Hematopoietic multipotent progenitor cell treated with erythropoietin and hydrocortisone succinate and interleukin-3 and kit ligand, for 17 days (in vitro differentiated cells): Measurements from ENCODE around the gene PCDH9.

ENCODE experiments used
- DNase-seq: peaks from one replicate; pipeline ENCODE4 v3.0.0-alpha.2; 2015; ENCODE audit warnings: low spot score

The PCDH9 gene, protein sequence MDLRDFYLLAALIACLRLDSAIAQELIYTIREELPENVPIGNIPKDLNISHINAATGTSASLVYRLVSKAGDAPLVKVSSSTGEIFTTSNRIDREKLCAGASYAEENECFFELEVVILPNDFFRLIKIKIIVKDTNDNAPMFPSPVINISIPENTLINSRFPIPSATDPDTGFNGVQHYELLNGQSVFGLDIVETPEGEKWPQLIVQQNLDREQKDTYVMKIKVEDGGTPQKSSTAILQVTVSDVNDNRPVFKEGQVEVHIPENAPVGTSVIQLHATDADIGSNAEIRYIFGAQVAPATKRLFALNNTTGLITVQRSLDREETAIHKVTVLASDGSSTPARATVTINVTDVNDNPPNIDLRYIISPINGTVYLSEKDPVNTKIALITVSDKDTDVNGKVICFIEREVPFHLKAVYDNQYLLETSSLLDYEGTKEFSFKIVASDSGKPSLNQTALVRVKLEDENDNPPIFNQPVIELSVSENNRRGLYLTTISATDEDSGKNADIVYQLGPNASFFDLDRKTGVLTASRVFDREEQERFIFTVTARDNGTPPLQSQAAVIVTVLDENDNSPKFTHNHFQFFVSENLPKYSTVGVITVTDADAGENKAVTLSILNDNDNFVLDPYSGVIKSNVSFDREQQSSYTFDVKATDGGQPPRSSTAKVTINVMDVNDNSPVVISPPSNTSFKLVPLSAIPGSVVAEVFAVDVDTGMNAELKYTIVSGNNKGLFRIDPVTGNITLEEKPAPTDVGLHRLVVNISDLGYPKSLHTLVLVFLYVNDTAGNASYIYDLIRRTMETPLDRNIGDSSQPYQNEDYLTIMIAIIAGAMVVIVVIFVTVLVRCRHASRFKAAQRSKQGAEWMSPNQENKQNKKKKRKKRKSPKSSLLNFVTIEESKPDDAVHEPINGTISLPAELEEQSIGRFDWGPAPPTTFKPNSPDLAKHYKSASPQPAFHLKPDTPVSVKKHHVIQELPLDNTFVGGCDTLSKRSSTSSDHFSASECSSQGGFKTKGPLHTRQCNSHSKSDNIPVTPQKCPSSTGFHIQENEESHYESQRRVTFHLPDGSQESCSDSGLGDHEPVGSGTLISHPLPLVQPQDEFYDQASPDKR (N-terminal part only)

DNA sequence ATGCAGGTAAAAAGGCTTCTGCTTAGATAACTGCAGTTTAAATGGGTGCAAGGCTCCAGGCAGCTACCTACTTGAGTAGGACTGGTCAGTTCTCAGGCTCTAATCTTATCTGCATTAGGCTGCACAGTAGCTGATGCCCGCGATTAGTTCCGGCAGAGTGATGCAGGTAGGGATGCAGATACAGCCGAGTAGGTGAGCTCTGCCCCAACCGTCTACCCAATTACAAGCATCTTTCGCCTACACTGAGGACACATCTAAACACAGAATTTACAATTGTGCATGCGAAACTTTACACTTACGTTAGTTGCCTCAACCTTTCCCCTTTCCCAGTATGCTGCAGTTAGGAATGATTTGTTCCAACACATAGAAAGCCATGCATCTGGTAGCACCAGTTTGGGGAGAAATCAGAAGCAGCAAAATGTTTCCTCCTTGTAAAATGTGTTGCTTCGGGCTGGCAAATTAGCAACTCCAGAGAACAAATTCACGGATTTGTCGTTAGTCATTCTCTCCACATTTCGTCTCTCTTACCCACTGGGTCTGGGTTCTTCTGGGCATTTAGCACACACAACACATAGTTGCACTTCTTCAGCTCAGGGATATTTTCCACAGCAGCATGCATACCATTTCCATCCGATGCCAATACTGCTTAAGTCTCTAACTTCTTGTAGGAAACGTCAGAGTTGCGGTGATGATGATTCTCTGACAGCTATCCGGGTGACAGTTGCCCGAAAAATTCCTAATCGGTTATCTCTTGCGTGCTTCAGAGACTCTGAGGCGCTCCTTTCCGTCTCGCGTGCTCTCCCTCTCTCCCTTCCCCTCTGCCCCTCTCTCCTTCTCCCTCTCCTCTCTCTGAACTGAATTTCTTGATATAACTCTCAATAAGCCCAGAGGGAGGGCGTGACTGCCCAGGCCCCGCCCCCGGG is at the start of gene PCDH9:
PCDH9 (minus strand) TSS at position 856 of the 923 bp plus-strand sequence. CDS start 1,896 bp downstream, outside the sequence.
- DNase-seq: no peak

DNA sequence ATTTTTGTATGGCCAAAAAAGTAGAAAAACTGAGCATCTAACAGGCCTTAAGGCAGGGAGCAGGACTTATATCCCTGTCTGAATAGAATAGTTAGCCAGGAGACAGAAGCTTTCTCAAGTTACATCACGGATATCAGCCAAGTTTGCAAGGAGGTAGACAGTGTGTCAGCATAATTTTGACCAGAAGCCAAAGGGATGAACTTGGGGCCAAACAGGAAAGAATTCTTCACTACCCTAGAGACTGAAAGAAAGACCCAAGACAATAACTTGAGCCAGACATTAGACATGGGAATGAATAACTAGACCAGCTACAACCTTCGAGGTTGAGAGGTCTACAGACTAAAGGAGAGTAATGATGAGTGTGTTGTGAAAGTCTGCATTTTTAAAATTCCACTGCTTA is 48.1 kb upstream of the PCDH9 start:
- no peak for DNase-seq

DNA sequence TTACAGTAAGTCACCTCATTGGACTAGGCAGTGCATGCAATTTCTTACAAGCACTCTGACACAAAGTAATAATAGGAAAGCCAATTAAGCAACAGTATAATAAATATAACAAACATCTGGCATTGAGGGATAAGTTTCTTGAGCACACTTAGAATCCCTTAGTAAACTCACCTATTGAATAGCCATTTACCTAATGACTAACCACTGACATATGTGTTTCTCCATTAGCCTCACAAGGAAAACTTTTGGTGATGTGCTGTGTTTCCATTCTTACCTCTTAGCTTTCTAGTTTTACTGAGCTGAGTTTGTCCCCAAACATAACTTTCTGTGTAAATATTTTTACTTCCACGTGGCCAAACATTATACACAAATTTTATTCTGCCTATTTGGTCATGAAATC is 47.4 kb upstream of the PCDH9 start:
- no peak for DNase-seq

DNA sequence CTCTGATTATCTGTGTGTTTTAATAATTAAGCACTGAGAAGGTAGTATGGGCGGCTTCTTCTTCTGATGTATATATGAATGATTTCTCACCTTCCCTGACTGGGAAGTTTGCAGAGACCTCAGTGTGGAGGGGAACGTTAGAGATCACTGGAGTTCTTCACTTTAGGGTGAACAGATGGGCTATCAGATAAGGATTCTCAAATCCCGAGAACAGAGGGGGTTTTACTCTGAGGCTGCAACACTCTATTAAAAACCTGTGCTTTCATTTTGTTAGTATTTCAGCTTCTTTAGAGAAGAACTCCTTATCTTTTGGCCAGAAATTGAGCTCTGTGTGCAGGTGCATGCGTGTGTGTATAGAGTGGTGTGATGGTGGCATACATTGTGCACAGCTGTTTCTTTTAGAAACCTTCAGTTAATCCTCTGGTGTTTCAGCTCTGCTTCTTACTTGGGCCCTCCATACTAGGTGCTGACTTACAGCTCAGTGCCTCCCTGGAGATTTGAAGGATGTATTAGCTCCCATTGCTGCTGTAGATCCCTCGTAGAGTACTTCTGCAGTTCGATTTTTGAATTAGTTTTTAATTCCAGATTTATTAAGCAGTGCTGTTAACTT is 45.3 kb upstream of the PCDH9 start:
- no peak for DNase-seq

DNA sequence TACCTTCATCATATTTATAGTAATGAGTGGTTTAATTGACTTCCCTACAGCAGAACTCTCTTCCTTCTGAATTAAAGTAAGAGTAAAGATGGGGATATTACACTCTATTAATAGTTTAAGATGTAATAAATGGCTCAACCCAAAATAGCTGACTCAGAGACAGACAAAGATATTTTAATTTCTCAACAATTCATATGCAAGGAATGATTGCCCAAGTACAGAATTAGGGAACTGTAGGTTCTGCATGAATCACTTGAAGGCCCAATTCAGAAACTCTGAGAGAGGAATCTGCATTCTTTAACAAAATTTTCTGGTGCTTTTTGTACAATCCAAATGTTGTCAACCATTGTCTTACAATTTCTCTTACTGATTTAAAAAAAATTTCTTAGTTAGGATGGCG is 42.9 kb upstream of the PCDH9 start:
- no peak for DNase-seq

DNA sequence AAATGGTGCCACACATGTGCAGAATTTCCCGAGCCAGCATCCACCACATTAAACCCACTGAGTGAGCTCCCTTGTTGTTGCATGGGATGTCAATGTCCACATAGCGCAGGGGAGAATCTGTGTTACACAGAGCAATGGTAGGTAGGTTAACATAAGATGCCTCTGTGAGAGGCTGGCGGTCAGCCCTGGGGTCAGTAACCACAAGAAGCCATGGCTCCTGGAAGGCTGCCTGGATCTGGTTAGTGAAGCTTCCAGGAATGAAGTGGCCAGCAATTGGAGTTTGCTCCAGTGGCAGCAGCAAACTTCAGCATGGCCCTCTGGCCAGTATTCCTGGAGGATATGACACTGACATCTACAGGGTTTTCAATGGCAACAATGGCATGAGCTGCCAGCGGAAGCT is 37.0 kb upstream of the PCDH9 start:
- no peak for DNase-seq

DNA sequence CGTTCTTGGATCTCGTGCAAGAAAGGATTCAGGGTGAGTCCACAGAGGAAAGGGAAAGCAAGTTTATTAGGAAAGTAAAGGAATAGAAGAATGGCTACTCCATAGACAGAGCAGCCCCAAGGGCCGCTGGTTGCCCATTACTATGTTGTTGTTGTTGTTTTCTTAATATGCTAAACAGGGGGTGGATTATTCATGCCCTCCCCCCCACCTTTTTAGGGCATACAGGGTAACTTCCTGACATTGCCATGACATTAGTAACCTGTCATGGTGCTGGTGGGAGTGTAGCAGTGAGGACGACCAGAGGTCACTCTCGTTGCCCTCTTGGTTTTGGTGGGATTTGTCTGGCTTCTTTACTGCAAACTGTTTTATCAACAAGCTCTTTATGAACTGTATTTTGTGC is 29.1 kb upstream of the PCDH9 start:
- no peak for DNase-seq

DNA sequence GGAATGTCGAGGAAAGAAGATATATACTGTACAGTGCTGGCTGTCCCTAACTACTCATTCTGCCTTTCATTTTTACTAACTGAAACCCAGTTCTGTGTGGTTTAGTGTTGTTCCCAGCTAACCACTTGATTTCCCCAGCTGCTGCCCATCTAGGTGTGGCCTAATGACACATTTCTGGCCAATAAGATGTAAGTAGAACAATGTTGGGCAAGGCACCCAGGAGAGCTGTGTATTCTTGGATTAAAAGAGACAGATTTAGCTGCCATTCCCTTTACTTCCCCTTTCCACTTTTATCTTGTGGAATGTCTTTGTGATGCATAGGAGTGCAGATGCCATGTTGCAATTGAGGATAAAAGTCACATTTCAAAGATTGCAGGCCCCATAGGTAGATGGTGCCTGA is 28.3 kb upstream of the PCDH9 start:
- DNase-seq: no peak

DNA sequence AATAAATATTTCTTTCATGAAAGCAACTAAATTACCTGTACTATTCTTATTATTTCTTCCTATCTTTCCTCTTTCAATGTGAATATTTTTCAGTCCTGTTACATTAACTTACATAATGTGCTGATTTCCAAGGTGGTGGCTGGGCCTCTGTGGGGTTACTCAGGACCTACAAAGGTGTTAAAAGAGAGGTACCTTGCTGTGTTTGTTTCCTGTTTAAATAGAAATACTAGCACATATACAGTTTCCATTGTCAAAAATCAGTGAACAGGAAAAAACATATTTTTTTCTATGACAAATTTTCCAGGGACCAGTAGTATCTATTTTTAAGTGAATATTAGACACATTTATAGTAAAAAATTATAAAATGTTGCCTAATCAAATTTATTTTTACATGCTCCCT is 8.7 kb upstream of the PCDH9 start:
- no peak for DNase-seq

DNA sequence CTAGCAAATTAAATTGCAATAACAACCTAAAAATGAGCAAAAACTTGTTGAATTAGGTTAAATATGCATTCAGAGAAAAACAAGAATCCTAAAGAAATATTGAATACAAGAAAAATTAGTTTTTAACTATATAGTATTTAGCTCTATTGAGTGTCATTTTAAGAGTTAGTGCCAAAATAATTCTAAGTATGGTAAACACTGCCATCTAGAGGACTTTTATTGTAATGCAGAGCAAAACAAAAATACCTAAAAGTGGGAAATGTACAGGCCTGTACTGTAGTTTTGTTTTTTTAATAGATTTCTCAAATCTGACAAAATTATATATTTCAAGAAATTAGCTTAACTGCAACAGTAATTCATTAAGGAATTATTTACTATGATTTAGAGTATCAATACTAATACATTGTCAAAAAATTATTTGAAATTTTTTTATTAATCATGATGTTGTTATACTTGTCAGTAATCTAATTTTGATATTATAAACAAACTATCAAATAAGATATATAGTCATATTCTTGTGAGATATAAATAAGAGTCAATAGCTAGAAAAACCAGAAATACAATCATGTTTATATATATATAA is 8.2 kb upstream of the PCDH9 start:
- peak; percentile 50 for DNase-seq

DNA sequence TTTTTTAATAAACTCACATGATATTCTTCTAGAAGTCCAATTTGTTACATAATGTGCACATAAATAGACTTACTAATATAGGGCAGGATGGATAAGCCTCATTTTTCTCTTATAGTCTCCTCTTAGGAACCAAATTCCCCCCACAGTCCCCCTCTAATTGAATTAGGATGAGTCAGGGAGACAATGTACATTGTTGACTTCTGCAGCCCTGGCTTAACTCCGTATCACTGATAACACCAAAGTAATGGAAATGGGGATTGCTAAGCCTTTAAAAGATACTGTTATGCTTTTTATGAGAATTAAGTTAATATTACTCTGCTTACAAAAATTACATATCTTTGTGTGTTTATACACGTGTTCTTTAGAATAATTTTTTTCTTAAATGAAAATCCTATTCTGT is 5.1 kb upstream of the PCDH9 start:
- DNase-seq: no peak

DNA sequence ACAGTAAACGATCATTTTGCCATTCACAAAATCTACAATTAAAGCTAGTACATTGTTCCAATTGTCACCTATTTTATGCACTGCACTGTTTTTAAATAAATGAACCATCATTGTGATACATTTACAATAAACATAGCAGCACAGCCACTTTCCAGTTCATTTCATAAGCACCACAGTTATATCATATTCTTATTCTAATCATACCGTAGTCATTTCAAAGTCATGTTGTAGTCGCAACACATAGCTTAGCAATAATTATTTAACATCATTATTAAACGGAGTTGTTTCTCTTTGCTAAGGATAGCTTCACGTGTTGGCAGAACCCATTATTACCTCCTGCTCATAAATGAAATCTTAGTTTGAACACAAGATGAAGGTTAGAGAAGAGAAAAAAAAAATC is 2.2 kb upstream of the PCDH9 start:
- DNase-seq: no peak

DNA sequence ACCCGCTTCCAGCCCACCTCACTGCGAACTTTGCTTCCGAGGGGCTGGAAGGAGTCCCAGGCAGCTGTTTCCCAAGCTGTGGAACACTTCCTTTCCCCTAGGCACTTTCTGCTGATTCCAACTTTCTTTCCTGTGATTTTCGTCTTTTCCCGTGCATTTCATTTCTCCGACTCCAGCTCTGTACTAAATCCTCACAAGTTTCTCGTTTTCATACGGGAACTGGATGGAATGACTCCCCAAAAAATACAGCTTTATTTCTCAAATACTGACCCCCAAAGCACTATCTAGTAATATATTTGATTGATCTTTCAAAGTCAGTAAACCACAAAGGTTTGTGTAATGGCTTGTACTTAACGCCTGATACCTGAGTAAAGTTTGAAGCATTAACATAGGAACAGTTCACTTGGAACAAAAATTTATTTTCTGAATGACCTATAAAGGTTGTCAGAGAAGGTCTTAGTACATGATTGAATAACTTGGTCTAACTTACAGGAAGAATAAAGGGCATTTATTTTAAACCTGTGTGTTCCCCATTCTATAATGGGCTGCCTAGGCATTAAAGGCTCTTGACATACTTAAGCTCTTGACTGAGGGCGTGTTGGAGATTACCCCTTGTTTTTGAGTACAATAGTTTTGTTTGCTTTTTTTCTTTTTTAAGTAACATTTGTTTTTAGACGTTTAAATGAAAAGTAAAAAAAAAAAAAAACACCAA is 1.3 kb upstream of the PCDH9 start:
- no peak for DNase-seq

DNA sequence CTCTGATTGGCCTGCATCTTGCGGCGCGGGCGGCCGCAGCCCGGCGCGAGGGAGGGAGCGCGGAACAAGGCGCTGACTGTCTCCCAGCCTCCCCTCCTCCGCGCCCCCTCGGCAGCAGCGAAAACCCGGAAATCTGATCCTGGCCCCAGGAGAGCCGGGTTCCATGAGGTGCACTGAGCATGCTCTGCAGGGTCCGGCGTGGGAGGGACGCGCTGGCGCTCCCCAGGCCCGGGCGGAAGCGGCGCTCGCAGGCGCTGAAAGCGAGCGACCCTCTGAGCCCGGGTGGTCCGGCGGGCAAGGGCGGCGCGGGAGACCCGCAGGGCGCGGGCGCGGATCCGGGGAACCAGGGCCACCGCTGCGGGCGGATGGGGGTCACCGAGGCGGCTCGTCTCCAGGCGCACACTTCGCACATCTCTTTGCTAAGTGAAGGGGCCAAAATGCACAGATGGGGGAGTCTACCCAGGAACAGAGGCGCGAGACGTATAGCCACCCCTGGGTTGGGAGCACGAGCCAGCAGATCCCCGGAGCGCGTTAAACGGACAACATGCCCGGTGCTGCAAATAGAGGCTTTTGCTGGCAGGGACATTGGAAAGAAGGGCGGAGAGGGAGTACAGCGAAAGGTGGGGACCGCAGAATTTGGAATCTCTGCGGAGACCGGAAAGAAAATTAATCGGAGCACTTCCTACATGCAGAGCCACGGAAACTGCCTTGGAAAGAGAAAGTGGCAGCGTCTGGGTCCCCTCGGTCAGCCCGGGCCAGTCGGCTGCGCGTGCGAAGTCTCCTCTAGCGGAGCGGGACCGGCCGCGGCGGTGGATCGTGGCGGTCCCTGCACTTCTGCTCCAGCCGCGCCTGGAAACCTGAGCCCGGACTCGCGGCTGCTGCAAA is 510 bp upstream of the PCDH9 start:
- DNase-seq: peak; percentile 57

DNA sequence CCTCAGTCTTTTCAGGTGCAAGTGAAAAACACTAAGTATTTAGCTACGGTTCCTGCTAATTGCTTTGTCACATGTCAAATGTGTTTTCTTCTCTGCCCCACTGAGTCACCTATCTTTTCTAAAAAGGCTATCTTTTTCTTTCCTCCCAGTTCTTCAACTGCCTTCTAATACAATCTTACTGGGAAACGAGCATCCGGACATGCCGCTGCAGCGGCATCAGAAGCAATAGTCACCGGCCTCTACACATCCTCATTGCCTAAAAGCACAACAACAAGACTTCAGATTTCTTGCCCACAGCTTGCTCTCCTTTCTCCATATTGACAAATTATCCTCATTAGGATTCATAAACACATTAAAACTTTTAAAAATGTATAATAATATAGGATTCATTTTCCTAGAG is 1.2 kb downstream of the PCDH9 start:
- no peak for DNase-seq

DNA sequence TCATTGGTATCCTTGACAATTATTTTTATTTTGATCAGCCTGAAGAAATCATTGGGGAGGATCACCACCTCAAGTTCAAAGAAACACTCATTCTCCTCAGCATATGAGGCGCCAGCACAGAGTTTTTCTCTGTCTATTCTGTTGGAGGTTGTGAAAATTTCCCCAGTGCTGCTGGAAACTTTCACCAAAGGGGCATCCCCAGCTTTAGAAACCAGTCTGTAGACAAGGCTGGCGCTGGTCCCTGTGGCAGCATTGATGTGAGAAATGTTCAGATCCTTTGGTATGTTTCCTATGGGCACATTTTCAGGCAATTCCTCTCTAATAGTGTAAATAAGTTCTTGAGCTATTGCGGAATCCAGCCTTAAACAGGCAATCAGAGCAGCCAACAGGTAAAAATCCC is 2.1 kb downstream of the PCDH9 start:
- no peak for DNase-seq

DNA sequence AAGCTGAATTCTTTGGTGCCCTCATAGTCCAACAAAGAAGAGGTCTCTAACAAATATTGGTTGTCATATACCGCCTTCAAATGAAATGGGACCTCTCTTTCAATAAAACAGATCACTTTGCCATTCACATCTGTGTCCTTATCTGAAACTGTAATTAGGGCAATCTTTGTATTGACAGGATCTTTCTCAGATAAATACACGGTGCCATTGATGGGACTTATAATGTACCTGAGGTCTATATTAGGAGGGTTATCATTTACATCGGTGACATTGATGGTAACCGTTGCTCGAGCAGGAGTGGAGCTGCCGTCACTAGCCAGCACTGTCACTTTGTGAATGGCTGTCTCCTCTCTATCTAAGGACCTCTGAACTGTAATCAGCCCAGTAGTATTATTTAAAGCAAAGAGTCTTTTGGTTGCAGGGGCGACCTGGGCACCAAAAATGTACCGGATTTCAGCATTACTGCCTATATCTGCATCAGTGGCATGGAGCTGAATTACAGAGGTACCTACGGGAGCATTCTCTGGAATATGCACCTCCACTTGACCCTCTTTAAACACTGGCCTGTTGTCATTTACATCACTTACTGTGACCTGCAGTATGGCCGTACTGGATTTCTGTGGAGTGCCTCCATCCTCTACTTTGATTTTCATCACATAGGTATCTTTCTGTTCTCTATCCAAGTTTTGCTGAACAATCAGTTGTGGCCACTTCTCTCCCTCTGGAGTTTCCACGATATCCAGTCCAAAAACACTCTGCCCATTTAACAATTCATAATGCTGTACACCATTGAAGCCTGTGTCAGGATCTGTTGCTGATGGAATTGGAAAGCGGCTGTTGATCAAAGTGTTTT is 2.8 kb downstream of the PCDH9 start:
- no peak for DNase-seq

DNA sequence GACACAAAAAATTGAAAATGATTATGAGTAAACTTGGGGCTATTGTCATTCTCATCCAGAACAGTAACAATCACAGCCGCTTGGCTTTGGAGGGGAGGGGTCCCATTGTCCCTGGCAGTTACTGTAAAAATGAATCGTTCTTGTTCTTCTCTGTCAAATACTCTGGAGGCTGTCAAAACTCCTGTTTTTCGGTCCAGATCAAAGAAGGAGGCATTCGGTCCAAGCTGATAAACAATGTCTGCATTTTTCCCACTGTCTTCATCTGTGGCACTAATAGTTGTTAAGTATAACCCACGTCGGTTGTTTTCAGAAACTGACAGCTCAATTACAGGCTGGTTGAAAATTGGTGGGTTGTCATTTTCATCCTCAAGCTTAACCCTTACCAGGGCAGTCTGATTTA is 3.4 kb downstream of the PCDH9 start:
- DNase-seq: no peak
